GM12801 (cell line): Measurements from ENCODE around the gene BRD8.

Experiments used
- TF ChIP-seq, protein P1 (sequence below): IDR thresholded peaks from one replicate; pipeline ENCODE4 v1.5.1; 2011; ENCODE audit warnings: control low read depth; ENCODE audit not compliant: insufficient read length; ENCODE audit errors: extremely low read depth

The BRD8 gene

DNA sequence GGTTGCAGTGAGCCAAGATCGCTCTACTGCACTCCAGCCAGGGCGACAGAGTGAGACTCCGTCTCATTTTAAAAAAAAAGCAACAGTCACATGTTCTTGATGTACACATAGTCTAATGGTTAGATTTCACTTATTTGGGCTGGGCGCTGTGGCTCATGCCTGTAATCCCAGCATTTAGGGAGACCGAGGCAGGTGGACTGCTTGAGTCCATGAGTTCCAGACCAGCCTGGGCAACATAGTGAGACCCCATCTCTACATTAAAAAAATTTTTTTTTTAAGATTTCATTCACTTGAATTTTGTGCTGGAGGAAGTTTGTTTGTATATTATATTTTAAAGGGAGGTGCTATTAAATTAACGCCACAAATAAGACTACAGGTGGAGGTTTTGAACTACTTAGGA is 72.7 kb downstream of the BRD8 start:
- TF ChIP-seq, protein P1, sequence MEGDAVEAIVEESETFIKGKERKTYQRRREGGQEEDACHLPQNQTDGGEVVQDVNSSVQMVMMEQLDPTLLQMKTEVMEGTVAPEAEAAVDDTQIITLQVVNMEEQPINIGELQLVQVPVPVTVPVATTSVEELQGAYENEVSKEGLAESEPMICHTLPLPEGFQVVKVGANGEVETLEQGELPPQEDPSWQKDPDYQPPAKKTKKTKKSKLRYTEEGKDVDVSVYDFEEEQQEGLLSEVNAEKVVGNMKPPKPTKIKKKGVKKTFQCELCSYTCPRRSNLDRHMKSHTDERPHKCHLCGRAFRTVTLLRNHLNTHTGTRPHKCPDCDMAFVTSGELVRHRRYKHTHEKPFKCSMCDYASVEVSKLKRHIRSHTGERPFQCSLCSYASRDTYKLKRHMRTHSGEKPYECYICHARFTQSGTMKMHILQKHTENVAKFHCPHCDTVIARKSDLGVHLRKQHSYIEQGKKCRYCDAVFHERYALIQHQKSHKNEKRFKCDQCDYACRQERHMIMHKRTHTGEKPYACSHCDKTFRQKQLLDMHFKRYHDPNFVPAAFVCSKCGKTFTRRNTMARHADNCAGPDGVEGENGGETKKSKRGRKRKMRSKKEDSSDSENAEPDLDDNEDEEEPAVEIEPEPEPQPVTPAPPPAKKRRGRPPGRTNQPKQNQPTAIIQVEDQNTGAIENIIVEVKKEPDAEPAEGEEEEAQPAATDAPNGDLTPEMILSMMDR: no peak

DNA sequence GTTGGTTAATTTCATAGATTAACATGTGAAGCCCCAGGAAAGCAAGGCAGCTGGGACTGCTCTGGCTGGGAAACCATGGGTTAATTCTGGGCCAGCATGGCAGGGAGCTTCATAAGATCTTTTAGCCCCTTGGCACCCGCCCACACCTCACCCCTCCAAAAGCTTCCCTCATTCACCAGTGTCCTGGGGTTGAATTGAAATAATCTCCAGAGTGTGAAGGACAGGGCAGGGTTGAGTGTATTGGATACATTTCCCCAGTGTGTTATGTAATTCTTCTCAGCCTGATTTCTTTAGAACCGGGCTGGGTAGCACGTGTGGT is 75.2 kb downstream of the BRD8 start:
- TF ChIP-seq, protein P1: no peak

DNA sequence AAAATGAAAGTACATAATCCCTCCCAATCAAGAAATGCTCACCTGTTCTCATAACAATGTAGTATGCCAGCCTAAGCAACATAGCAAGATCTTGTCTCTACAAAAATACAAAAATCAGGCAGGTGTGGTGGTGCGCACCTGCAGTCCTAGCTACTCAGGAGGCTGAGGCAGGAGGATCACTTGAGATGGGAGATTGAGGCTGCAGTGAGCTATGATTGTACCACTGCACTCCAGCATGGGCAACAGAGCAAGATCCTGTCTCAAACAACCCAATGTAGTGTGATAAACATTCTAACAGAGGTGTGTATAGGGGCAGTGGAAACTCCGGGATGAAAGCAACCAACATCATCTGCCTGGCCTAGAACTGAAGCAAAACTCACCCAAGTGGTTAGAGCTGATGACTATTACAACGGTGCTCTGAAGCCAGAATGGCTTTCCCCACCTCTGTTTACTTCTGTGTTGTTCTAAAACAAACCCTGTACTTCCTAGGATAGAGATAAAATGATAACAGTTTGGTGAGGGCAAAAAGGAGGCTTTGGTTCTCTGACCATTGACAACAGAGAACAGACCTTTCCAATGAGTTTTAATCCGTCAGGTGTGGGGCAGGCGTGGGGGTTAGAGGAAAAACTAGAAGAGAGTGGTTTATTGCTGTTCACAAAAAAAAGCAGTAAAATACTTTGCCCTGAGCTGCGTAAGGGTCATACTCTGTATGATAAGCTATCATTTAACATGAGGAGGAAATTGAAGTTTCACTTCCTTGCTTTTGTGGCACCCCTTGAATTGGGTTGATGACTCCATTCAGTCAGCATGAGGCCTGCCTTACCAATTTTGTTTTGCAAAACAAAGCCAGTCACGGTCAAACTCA is 75.7 kb downstream of the BRD8 start:
- TF ChIP-seq, protein P1: no peak

DNA sequence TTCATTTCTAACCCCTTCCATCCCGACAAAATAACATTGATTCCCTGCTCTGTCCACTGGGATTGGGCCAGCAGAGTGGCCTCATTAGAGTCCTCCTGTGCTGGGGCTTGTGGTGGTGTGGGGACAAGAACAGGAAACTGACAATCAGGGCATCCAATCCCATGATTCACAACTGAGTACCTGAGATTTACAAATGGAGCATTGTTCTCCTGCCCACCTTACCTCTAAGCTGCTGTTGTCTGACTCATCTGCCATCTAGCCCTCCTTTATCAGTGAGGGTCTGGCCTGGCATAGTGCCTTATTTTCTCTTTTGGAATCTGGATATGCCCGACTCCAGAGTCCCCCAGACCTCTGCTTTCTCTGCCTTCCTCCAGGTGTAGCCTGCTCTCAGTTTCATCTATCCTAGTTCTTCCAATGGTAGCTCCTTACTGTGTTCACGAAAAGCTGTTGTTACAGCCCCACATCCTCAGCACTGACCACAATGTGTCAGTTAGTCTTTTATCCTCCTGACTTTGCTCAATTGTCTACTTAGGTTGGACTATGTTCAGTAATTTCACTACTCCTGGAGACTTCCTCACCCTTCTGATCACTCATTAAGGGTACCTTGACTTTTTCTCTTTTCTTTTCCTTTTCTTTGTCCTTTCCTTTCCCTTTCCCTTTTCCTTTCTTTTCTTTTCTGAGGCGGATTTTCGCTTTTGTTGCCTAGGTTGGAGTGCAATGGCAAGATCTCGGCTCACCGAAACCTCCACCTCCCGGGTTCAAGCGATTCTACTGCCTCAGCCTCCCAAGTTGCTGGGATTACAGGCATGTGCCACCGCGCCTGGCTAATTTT is 81.2 kb downstream of the BRD8 start:
- TF ChIP-seq, protein P1: no peak

DNA sequence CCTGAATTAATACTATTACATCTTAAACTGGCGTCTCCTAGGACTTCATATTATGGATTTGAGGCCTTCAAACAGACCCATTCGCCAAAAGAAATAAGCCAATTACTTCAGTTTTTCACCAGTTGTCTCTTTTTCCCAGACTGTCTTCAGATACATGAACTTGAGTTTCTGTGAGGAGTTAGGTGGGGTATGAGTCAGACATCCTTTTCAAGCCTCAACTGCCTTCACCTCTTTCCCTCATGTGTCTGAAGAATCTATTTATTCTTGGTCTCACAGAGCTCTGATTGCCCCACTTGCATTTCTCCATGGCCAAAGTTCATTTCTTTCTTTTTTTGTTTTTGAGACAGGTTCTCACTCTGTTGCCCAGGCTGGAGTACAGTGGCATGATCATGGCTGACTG is 82.1 kb downstream of the BRD8 start:
- TF ChIP-seq, protein P1: no peak

DNA sequence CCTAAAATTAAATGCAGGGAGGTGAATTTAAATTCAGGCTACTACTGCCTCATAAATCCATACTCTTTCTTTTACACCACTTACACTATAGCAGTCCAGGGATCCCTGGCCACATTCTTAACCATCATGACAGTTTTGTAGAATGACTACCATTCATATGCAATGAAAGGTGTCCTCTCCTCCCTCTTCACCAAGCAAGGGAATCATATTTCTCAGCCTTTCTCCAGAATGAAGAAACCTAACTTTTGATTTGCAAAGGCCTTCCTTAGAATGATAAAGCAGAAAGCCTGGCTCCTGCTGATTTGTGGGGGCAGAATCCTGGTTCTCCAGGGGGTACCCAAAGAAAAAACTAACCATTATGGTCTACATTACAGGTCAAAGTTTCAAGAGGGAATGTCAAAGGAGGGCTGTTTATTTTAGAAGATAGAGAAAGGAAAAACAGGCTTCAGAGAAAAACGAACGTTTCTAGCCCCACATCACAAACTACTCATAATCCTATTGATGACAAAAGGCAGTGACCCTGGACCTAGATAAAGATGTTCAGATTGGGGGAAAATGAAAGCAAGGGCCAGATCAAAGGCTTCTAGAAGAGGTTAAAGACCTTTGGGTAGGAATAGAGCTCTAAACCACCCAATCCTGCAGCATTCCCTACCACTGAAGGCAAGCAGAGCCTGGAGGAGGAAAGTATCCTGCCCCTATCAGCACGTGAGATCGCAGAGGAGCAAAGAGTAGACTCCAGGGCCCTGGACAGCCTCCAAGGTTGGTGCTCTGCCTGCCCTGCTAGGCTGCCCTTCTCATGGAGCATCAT is 83.1 kb downstream of the BRD8 start:
- TF ChIP-seq, protein P1: no peak

DNA sequence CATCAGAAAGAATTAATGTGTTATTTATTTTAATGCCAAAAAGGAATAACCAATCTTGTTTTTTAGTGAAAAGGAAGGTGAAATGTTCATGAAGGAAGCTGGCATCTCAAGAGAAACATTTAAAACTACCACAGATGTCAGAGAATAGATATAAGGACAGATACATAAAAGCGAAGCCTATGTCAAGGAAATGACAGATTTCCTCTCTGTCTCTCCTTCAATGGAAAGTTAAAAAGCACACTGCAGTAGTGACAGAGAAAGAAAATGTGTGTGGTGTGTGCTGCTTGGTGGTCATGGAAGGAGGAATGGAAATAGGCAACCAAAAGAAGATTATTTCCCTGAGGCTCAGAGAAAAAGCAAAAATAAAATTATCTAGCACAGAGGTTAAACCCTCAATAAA is 85.4 kb downstream of the BRD8 start:
- TF ChIP-seq, protein P1: no peak
